Stomach smooth muscle (tissue), 2 donors: ENCODE measurements around the gene PRUNE2.
"Not testable (repeated sequence)": the region's sequence is repeated elsewhere in the genome, so short reads cannot be mapped to it uniquely, and the experiment has no call there.

Experiments used
- H3K27ac ChIP-seq: one replicate; pipeline ENCODE4 v1.7.0; 2013; ENCODE audit warnings: mild to moderate bottlenecking, low read length, inconsistent platforms
- H3K27me3 ChIP-seq, 2 donors: one replicate each; pipeline ENCODE4 v1.7.0; 2013; ENCODE audit warnings: low read length in 2 of 2; ENCODE audit not compliant: insufficient read depth in 2 of 2, control insufficient read depth in 1 of 2
- H3K36me3 ChIP-seq, 2 donors: one replicate each; pipeline ENCODE4 v1.7.0; 2013; ENCODE audit warnings: low read length in 2 of 2; ENCODE audit not compliant: control insufficient read depth in 2 of 2, insufficient read depth in 2 of 2
- H3K4me1 ChIP-seq: one replicate; pipeline ENCODE4 v1.7.0; 2013; ENCODE audit warnings: low read length; ENCODE audit not compliant: control insufficient read depth, insufficient read depth
- H3K4me3 ChIP-seq, 2 donors: one replicate each; pipeline ENCODE4 v1.7.0; 2013; ENCODE audit warnings: low read length in 2 of 2
- H3K9ac ChIP-seq, 2 donors: one replicate each; pipeline ENCODE4 v1.7.0; 2013; ENCODE audit warnings: low read length in 2 of 2, mild to moderate bottlenecking in 1 of 2
- H3K9me3 ChIP-seq, 2 donors: one replicate each; pipeline ENCODE4 v1.7.0; 2013; ENCODE audit warnings: low read length in 2 of 2; ENCODE audit not compliant: control insufficient read depth in 2 of 2
- donor health status: healthy.
- donor health status: Pancreatic carcinoma.

Gene PRUNE2

DNA sequence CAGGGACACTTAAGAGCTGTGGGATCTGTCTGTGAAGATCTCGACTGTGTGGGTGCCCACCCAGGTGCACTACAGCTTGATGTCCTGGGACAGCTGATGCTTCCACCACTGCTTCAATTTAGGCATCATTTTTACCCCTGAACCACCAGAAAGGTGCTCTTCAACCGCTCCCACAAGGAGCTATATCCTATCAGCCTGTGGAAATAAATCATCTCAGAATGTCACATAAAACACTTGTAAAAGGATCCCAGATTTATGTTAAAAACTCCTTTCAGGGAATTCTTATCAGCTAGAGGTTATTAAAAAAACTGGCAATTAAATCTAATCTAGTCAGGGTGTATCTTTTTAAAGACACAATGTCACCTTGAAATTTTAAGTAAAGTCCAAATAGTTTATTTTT is 224.4 kb downstream of the PRUNE2 start:
- H3K27ac ChIP-seq: no peak overlapping the region
- H3K4me3 ChIP-seq: no peak overlapping the region
- H3K4me1 ChIP-seq: no peaks in the 10 kb centered on the region
- H3K9ac ChIP-seq: no peak overlapping the region
- H3K9me3 ChIP-seq: no peaks in the 10 kb centered on the region
- H3K36me3 ChIP-seq: peaks cover 7% of the 10 kb centered on the region in 2 donors
- no peaks in the 10 kb centered on the region for H3K27me3 ChIP-seq

DNA sequence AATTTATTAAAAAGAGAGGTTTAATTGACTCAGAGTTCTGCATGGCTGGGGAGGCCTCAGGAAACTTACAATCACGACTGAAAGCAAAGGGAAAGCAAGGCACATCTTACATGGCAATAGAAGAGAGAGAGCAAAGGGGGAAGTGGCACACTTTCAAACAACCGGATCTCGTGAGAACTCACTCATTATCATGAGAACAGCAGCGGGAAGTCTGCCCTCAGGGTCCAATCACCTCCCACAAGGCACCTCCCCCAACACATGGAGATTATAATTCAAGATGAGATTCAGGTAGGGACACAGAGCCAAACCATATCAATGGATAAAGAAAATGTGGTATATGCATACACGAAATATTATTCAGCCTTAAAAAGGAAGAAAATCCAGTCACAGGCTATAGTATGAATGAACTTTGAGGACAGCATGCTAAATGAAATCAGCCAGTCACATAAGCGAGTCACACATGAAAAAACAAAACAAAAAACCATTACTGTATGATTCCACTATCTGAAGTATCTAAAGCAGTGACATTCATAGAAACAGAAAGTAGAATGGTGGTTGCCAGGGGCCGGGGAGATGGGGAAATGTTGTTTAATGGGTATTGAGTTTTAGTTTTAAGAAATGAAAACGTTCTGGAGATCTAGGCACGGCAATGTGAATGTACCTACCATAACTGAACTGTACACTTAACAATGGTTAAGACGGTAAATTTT is 225.0 kb downstream of the PRUNE2 start:
- H3K4me1 ChIP-seq: no peaks in the 10 kb centered on the region
- peaks cover 6 to 7% of the 10 kb centered on the region in 2 donors for H3K36me3 ChIP-seq
- H3K4me3 ChIP-seq: no peak overlapping the region
- no peaks in the 10 kb centered on the region for H3K27me3 ChIP-seq
- H3K9ac ChIP-seq: no peak overlapping the region
- no peak overlapping the region for H3K27ac ChIP-seq
- no peaks in the 10 kb centered on the region for H3K9me3 ChIP-seq

DNA sequence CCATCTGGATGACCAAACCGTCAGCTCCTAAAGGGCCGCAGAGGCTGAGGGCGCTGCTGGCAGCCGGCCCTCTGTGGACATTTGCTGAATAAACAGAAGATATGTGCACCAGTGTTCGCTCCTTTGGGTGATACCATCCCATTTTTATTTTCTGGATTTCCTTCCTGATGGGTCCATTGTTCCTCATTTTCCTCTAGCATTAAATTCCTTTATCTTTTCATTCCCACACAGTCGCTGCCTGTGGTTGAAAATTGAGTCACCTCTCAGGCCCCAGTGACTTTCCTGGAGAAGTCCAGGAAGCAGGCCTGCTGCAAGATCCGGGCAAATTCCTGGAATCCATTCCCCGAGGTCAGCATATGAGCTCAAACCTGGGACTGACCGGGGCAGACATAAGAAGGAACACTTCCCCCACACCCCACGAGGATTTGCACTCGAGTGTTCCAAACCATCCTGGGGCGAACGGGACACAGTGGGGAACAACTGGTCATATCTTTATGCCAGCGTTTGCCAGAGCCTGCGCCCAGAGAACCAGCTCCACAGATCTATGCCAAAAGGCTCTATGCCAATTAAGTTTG is 228.3 kb downstream of the PRUNE2 start:
- Histone ChIP-seq H3K4me3 (no peak overlapping the region), H3K9me3 (no peaks in the 10 kb centered on the region), H3K27me3 (no peaks in the 10 kb centered on the region), H3K36me3 (peaks cover 0 to 5% of the 10 kb centered on the region in 2 donors), H3K9ac (no peak overlapping the region), H3K4me1 (no peaks in the 10 kb centered on the region), H3K27ac (peak overlapping the region; percentile 11)

DNA sequence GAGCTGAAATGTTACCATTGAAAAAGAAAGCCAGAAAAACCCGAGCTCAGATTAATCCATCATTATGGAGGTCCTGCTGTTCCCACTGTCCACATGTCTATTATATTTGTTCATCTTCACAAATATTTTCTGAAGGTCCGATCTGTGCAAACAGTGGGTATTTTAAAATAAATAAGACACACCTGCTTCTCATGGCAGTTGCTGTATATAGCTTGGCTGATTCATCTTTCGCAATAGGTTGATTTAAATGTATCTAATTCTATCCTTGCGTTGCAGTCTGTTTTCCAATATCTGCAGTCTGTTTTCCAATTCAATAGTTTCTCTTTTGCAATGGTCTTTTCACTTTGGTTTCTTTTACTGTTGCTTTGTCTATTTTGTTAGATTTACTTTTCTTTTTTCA is 229.1 kb downstream of the PRUNE2 start:
- H3K9ac ChIP-seq: no peak overlapping the region
- peaks cover 0 to 5% of the 10 kb centered on the region in 2 donors for H3K36me3 ChIP-seq
- H3K27me3 ChIP-seq: no peaks in the 10 kb centered on the region
- H3K4me1 ChIP-seq: no peaks in the 10 kb centered on the region
- no peak overlapping the region for H3K4me3 ChIP-seq
- H3K9me3 ChIP-seq: no peaks in the 10 kb centered on the region
- no peak overlapping the region for H3K27ac ChIP-seq

DNA sequence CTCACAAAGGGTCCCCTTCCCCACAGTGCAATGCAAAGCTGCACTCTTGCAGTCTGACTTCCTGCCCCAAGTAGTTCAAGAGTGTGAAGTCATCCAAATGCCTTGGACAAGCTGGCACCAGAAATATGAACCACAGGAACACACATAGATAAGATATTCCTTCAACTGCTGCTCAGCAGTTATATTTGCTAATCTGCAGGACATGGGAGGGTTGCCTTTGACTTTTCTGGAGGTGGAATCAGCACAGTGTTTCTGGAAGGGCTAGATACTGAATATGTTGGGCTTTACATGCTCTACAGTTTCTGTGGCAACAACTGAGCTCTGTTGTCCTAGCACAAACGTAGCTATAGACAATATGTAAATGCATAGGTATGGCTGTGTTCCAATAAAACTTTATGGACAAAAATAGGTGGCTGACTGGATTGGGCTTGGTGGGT is 238.4 kb downstream of the PRUNE2 start:
- no peak overlapping the region for H3K27ac ChIP-seq
- peaks cover 9 to 16% of the 10 kb centered on the region in 2 donors for H3K36me3 ChIP-seq
- H3K27me3 ChIP-seq: no peaks in the 10 kb centered on the region
- no peak overlapping the region for H3K4me3 ChIP-seq
- H3K4me1 ChIP-seq: no peaks in the 10 kb centered on the region
- no peak overlapping the region for H3K9ac ChIP-seq
- no peaks in the 10 kb centered on the region for H3K9me3 ChIP-seq

DNA sequence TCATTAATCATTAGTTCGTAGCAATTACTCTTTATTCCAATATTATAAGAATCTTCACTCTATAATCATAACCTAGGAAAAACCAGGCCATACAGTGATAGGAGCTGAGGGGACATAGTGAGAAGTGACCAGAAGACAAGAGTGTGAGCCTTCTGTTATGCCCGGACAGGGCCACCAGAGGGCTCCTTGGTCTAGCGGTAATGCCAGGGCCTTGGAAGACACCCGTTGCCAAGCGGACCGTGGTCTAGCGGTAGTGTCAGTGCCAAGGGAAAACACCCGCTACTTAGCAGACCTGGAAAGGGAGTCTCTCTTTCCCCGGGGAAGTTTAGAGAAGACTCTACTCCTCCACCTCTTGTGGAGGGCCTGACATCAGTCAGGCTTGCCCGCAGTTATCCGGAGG is 239.9 kb downstream of the PRUNE2 start:
- H3K27me3 ChIP-seq, H3K9me3 ChIP-seq, H3K4me1 ChIP-seq, H3K27ac ChIP-seq, H3K4me3 ChIP-seq, H3K9ac ChIP-seq: not testable (repeated sequence)
- H3K36me3 ChIP-seq: peaks cover 17 to 19% of the 10 kb centered on the region in 2 donors

DNA sequence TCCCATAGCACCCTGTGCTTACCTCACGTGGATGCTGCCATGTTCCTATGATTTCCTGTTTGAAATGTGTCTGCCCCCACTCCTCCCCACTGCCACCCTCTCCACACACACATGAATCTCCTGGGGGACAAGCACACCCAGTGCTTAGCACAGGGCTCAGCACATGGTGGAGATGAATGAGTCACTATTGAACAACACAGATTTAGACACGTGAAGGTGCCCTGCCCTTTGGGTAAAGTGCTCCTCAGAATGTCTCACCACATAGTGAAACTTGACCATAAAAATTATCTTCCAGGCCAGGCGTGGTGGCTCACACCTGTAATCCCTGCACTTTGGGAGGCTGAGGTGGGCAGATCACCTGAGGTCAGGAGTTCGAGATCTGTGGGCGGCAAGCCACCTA is 240.5 kb downstream of the PRUNE2 start:
- H3K4me3 ChIP-seq: no peak overlapping the region
- H3K9ac ChIP-seq: no peak overlapping the region
- no peaks in the 10 kb centered on the region for H3K4me1 ChIP-seq
- H3K27ac ChIP-seq: no peak overlapping the region
- peaks cover 17 to 19% of the 10 kb centered on the region in 2 donors for H3K36me3 ChIP-seq
- H3K9me3 ChIP-seq: no peaks in the 10 kb centered on the region
- no peaks in the 10 kb centered on the region for H3K27me3 ChIP-seq

DNA sequence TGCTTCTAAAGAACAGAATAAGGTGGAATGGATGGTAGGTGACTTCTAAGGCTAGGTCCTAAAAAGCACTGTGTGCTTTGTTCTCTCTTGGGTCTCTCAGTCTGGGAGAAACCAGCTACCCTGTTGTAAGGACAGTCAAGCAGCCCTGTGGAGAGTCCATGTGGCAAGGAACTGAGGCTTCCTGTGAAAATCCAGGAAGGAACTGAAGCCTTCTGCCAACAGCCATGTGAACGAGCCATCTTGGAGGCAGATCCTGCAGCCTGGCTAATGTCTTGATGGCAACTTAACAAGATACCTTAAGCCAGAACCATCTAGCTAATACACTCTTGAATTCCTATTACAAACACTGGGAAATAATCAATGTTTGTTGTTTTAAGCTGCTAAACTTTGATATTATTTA is 241.8 kb downstream of the PRUNE2 start:
- H3K27ac ChIP-seq: no peak overlapping the region
- H3K9me3 ChIP-seq: no peaks in the 10 kb centered on the region
- H3K27me3 ChIP-seq: no peaks in the 10 kb centered on the region
- H3K9ac ChIP-seq: no peak overlapping the region
- no peaks in the 10 kb centered on the region for H3K4me1 ChIP-seq
- peaks cover 17 to 19% of the 10 kb centered on the region in 2 donors for H3K36me3 ChIP-seq
- H3K4me3 ChIP-seq: no peak overlapping the region

DNA sequence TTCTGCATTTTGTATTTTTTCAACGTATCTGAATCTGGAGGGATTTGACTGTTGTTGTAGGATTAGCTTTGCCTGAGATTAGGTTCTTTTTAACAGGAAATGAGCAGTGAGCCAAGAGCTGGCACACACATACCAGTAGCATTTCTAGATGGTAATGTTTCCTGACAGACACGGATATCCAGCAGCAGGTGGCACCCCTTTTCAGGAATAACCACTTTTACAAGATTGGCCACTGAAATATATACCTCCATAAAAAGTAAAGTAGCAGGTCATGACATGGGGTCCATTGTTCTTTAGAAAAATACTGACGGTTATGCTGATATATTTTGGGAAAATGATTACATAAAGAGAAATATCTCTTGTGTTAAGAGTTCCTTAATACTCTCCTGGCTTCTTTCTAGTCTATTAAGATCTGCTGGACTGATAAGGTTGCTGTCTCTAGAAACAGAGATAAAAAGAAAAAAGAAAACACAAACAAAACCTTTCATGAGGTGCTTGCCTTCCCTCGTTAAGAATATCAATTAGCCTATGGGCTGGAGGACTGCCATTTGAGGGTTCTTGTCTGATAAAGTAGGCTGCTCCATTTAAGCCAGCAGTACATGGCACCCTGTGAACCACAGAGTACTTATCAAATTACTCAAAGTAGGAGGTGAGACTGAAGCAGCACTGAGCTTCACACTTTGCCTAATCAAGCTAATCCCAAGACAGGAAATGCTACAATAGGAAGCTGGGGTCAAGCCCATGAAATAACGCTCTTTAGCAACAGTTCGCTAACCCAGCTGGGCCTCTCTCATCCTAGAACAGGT is 243.2 kb downstream of the PRUNE2 start:
- H3K9ac ChIP-seq: no peak overlapping the region

DNA sequence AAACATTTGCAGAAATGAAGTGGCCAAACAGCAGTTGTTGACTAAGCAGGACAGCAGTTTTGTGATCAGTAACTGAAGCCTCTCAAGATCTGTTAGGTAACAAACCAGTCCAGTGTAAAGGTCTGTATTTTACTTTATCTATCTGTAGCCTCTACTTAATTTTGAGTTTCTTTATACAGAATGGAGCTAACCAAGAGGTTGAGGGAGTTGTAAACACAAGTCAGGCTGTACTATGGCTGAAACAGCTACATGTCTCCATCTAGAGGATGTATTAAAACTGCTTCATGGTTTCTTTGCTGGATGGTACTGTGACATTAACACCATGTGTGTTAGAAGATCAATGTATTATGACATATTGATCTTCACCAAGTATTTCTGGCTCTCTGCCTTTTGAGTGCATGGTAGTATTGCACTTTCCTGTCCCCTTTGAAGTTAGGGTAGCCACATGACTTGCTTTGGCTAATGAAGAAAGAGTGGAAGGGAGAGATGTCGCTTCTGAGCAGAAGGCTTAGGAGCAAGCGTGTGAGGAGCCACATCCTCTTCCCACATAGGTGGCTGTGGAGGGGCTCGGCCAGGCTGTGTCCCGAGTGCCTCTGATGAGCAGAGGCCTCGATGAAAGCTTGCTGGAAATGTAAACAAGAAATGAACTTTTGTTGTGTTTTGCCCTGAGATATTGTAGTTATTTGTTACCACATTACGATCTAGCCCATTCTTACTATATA is 247.2 kb downstream of the PRUNE2 start:
- Histone ChIP-seq H3K4me3 (no peak overlapping the region), H3K9me3 (no peaks in the 10 kb centered on the region), H3K36me3 (peaks cover 19 to 20% of the 10 kb centered on the region in 2 donors), H3K27ac (no peak overlapping the region), H3K9ac (no peak overlapping the region), H3K27me3 (no peaks in the 10 kb centered on the region), H3K4me1 (no peaks in the 10 kb centered on the region)

More for the DNA sequence above, 243.2 kb downstream of the PRUNE2 start:
- Histone ChIP-seq H3K36me3 (peaks cover 12 to 18% of the 10 kb centered on the region in 2 donors), H3K27ac (no peak overlapping the region), H3K9me3 (no peaks in the 10 kb centered on the region), H3K4me1 (no peaks in the 10 kb centered on the region), H3K4me3 (no peak overlapping the region), H3K27me3 (no peaks in the 10 kb centered on the region)
